ENCODE data around the gene FAM50A. TPM values are rescaled to one million over a fixed set of nuclear protein-coding genes. Genes with fewer than 3 reads are reported as not detected.
A peak's percentile ranks its signal among the peaks of the same experiment; 100 is the strongest.

The FAM50A gene
- total and polyA plus RNA-seq, 2 of the 4 experiments (the other 2 are of a cell fraction) = 46.4 to 119 TPM

DNA sequence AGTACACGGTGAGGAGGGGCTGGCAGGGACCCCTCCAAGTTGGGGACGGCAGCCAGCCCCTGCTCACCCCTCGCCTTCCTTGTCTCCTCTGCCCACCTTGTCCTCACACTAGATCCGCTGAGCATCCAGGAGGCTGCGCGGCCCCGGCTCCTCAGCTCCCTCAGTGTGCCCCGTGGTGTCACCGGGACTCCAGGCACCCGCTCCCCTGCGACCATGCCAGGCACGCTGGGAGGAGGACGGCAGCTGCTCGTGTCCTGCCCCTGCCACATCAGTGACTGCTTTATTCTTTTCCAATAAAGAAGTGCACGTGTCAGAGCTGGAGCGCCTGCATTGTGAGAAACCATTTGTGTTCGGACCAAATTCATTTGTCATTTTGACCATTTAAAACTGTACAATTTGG is 6.4 kb downstream of the FAM50A start:
- no peak overlapping the region for H3K14ac ChIP-seq (replicated peaks; ENCODE audit: low read depth, low read length)
- H3K9ac ChIP-seq (ENCODE audit: low read depth, low read length) = no peak overlapping the region
- no peak overlapping the region for H3K27ac ChIP-seq (ENCODE audit: insufficient read depth, low read length)
- no peak overlapping the region for H4K91ac ChIP-seq (ENCODE audit: insufficient read depth, low read depth, low read length)
- H3K27me3 ChIP-seq (ENCODE audit: control insufficient read depth, insufficient read depth, low read length) = no peaks in the 10 kb centered on the region
- no peak overlapping the region for H3K4ac ChIP-seq (ENCODE audit: low read depth, low read length)
- H3K9me3 ChIP-seq (ENCODE audit: control insufficient read depth, insufficient read depth, low read length) = no peaks in the 10 kb centered on the region; the same call in 1 of the 2 replicates
- peaks cover 0 to 22% of the 10 kb centered on the region in 2 experiments; a peak in 2 of 4 replicates for H3K79me1 ChIP-seq (ENCODE audit: low read depth in 1 of 2, low read length in 2 of 2)
- H2AFZ ChIP-seq (replicated peaks; ENCODE audit: low read length, poor library complexity) = peak overlapping the region; percentile 21
- H2AK5ac ChIP-seq (ENCODE audit: low read depth, low read length) = no peak overlapping the region
- dilution Hi-C loops (cut with HindIII; ENCODE audit: low sequenced_read_pairs, unreplicated experiment) = no loop called here
- no peak overlapping the region for H3K18ac ChIP-seq (ENCODE audit: low read depth, low read length)
- TF ChIP-seq, protein P1, sequence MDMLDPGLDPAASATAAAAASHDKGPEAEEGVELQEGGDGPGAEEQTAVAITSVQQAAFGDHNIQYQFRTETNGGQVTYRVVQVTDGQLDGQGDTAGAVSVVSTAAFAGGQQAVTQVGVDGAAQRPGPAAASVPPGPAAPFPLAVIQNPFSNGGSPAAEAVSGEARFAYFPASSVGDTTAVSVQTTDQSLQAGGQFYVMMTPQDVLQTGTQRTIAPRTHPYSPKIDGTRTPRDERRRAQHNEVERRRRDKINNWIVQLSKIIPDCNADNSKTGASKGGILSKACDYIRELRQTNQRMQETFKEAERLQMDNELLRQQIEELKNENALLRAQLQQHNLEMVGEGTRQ (IDR thresholded peaks at IDR 0.05; ENCODE audit: low read depth, low read length) = no peak
- TF ChIP-seq, protein P2, sequence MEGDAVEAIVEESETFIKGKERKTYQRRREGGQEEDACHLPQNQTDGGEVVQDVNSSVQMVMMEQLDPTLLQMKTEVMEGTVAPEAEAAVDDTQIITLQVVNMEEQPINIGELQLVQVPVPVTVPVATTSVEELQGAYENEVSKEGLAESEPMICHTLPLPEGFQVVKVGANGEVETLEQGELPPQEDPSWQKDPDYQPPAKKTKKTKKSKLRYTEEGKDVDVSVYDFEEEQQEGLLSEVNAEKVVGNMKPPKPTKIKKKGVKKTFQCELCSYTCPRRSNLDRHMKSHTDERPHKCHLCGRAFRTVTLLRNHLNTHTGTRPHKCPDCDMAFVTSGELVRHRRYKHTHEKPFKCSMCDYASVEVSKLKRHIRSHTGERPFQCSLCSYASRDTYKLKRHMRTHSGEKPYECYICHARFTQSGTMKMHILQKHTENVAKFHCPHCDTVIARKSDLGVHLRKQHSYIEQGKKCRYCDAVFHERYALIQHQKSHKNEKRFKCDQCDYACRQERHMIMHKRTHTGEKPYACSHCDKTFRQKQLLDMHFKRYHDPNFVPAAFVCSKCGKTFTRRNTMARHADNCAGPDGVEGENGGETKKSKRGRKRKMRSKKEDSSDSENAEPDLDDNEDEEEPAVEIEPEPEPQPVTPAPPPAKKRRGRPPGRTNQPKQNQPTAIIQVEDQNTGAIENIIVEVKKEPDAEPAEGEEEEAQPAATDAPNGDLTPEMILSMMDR (conservative IDR thresholded peaks at IDR 0.05; ENCODE audit: low read depth, low read length) = no peak
- TF ChIP-seq RAD21 (IDR thresholded peaks at IDR 0.05; ENCODE audit: low read length) (no peak), FOS (IDR thresholded peaks at IDR 0.05; ENCODE audit: low read depth, low read length) (no peak), CHD1 (IDR thresholded peaks at IDR 0.05; ENCODE audit: low read depth, low read length) (no peak), BHLHE40 (IDR thresholded peaks at IDR 0.05; ENCODE audit: low read depth, low read length) (no peak), POLR2A (IDR thresholded peaks at IDR 0.05; ENCODE audit: low read depth, low read length) (no peak), CEBPB (IDR thresholded peaks at IDR 0.05; ENCODE audit: low read depth, low read length) (no peak), SMC3 (IDR thresholded peaks at IDR 0.05; ENCODE audit: low read depth, low read length) (no peak), MXI1 (IDR thresholded peaks at IDR 0.05; ENCODE audit: borderline replicate concordance, low read depth, low read length) (no peak), NFE2L2 (IDR thresholded peaks at IDR 0.05; ENCODE audit: low read depth, low read length) (no peak), MAFK (IDR thresholded peaks at IDR 0.05; ENCODE audit: low read depth, low read length) (no peak), RCOR1 (IDR thresholded peaks at IDR 0.05; ENCODE audit: insufficient replicate concordance, low read length) (no peak)
- TF ChIP-seq, protein P3, sequence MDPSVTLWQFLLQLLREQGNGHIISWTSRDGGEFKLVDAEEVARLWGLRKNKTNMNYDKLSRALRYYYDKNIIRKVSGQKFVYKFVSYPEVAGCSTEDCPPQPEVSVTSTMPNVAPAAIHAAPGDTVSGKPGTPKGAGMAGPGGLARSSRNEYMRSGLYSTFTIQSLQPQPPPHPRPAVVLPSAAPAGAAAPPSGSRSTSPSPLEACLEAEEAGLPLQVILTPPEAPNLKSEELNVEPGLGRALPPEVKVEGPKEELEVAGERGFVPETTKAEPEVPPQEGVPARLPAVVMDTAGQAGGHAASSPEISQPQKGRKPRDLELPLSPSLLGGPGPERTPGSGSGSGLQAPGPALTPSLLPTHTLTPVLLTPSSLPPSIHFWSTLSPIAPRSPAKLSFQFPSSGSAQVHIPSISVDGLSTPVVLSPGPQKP (IDR thresholded peaks at IDR 0.05; ENCODE audit: borderline replicate concordance, low read depth, low read length) = no peak
- peaks cover 47% of the 10 kb centered on the region for H3K36me3 ChIP-seq (ENCODE audit: control insufficient read depth, insufficient read depth, low read length)
- no peaks in the 10 kb centered on the region; the same call in 1 of the 2 replicates for H4K20me1 ChIP-seq (ENCODE audit: insufficient read depth, low read length)
- ChIA-PET POLR2A (ENCODE audit: unreplicated experiment) (no interaction called here), CTCF (no interaction called here)
- BruUV-seq (replicated peaks) = no TSS peak
- H3K4me2 ChIP-seq (ENCODE audit: low read depth, low read length) = no peak overlapping the region
- no peak overlapping the region for H2BK15ac ChIP-seq (ENCODE audit: low read depth, low read length)
- intact Hi-C loops (cut with micrococcal nuclease) = no loop called here
- H4K8ac ChIP-seq (ENCODE audit: low read depth in 2 of 2, low read length in 2 of 2) = no peak overlapping the region
- no peak overlapping the region for H2BK20ac ChIP-seq (ENCODE audit: low read depth, low read length)
- H3K23ac ChIP-seq (ENCODE audit: low read depth, low read length) = no peak overlapping the region
- H2BK5ac ChIP-seq (ENCODE audit: low read depth, low read length, poor library complexity, severe bottlenecking) = no peak overlapping the region
- peaks cover 2% of the 10 kb centered on the region; the same call in 1 of the 2 replicates for H3K4me1 ChIP-seq (ENCODE audit: control insufficient read depth, insufficient read depth, low read length)
- in situ Hi-C loops (cut with MboI; ENCODE audit: low sequenced_read_pairs) = no loop called here
- no peak overlapping the region for H4K5ac ChIP-seq (ENCODE audit: low read depth, low read length)
- no peak overlapping the region for H2AK9ac ChIP-seq (replicated peaks; ENCODE audit: low read depth, low read length, poor library complexity)
- no peak overlapping the region for H2BK120ac ChIP-seq (ENCODE audit: low read depth, low read length)
- ATAC-seq (ENCODE audit: low read depth) (no peak), DNase-seq (no peak)
- no peaks in the 10 kb centered on the region for H3K9me1 ChIP-seq (ENCODE audit: insufficient read depth, low read length)
- H3K4me3 ChIP-seq (ENCODE audit: insufficient read depth, low read depth, low read length) = no peak overlapping the region
- H3K56ac ChIP-seq (ENCODE audit: extremely low read depth, insufficient read depth, low read length) = no peak overlapping the region
- WGBS, 2 experiments (ENCODE audit: extremely low coverage in 2 of 2, insufficient read length in 1 of 2) = 94% methylated on average over 8 of the region's 17 CpGs; no CpG with 5 or more reads in 1 of the 2 experiments
